IPS DF 6.9 (cell line): ENCODE results near the gene SLC22A16.

Source experiments
- DNase-seq: peaks from one replicate; pipeline ENCODE4 v3.0.0-alpha.2; 2013; ENCODE audit warnings: low read depth, low spot score
- H3K27ac ChIP-seq: one replicate; pipeline ENCODE4 v1.5.1; 2013; ENCODE audit warnings: low read length, control low read depth
- H3K27me3 ChIP-seq: 2 replicates; pipeline ENCODE4 v1.6.1; 2013; ENCODE audit warnings: mild to moderate bottlenecking, low read length; ENCODE audit not compliant: control insufficient read depth, insufficient read depth
- H3K36me3 ChIP-seq: 2 replicates; pipeline ENCODE4 v1.6.1; 2013; ENCODE audit warnings: low read length; ENCODE audit not compliant: control insufficient read depth, insufficient read depth
- H3K4me1 ChIP-seq: 2 replicates; pipeline ENCODE4 v1.6.1; 2013; ENCODE audit warnings: low read length; ENCODE audit not compliant: control insufficient read depth, insufficient read depth
- H3K4me3 ChIP-seq: 2 replicates; pipeline ENCODE4 v1.5.1; 2013; ENCODE audit warnings: mild to moderate bottlenecking, low read length
- H3K9me3 ChIP-seq: 2 replicates; pipeline ENCODE4 v1.6.1; 2013; ENCODE audit warnings: low read length, inconsistent platforms; ENCODE audit not compliant: control insufficient read depth, insufficient read depth
- WGBS: extraction: QIAGEN DNeasy Blood & Tissue Kit; methylation state at CpG from one replicate; pipeline ENCODE4 v1.1.7; 2013; ENCODE audit warnings: mixed read lengths, missing lambda C conversion rate; ENCODE audit not compliant: insufficient read length, insufficient coverage; 5-methylcytosine and 5-hydroxymethylcytosine counted together

The SLC22A16 gene

DNA sequence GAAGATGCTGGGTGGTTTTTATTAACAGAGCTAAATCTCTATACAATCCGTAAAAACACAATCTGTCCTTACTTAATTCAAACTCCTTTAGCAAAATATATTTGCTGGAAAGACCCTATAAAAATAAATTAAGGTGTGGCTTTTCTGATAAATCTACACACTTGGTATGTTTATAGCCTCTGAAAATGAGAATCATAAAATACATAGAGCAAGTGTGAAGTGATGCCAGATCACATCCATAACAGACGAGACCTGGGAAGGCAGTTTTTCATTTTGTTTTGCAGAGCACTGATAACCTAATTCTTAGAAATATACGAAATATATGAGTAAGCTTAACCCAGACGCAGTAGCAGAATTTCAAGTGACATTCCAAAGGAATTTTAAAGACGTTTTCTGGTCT, 50.6 kb downstream of the SLC22A16 start:
- WGBS: no CpG with 5 or more reads among the region's 5 CpGs
- Histone ChIP-seq H3K27me3 (no peaks in the 10 kb centered on the region), H3K27ac (no peak overlapping the region), H3K9me3 (no peaks in the 10 kb centered on the region), H3K4me1 (0 out of 2 replicates have a peak, but pooled peaks cover 3% of the 10 kb centered on the region), H3K4me3 (no peak overlapping the region), H3K36me3 (no peaks in the 10 kb centered on the region)
- no peak for DNase-seq

DNA sequence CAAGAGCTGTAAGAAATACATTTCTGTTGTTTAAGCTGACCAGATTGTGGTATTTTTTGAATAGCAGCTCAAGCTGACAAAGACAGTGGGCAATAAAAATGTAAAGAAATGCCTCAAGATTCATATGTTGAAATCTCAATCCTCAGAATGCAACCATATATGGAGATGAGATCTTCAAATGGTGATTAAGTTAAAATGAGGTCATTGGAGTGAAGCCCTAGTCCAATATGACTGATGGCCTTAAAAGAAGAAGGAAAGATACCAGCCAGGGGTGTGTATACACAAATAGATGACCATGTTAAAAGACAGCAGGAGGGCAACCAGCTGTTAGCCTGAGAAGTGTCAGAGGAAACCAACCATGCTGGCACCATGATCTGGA, 54.0 kb downstream of the SLC22A16 start:
- H3K27me3 ChIP-seq: no peaks in the 10 kb centered on the region
- H3K4me3 ChIP-seq: no peak overlapping the region
- no peak overlapping the region for H3K27ac ChIP-seq
- no peaks in the 10 kb centered on the region for H3K4me1 ChIP-seq
- DNase-seq: no peak
- no peaks in the 10 kb centered on the region for H3K36me3 ChIP-seq
- H3K9me3 ChIP-seq: no peaks in the 10 kb centered on the region

DNA sequence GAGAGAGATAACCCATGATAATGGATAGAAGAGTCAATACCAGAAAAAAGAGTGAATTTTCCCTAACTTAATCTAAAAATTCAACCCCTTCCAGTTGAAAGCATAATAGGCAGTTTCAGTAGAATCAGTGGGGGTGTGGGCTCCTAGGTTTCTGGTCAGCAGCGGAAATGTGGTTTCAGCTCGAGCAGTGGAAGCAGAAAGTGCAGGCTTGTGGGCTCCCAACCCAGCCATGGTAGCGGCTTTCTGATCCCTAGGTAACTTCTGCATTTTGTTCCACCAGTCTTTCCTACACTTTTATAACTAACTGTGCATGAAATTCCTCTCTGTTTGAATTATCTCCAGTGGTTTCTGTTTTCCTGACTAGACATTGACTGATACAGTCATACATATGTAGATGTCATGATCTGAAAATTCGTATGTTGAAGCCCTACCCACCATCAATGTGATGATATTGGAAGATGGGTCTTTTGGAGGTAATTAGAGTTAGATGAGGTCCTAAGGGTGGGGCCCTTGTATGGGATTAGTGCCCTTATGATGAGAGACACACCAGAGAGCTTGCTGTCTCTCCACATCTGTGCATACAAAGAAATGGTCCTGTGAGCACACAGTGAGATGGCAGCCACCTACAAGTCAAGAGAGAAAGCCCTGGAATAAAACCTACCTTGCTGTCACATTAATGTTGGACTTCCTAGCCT, 54.5 kb downstream of the SLC22A16 start:
- Histone ChIP-seq H3K4me1 (no peaks in the 10 kb centered on the region), H3K27ac (no peak overlapping the region)
- no CpG with 5 or more reads among the region's 4 CpGs for WGBS

DNA sequence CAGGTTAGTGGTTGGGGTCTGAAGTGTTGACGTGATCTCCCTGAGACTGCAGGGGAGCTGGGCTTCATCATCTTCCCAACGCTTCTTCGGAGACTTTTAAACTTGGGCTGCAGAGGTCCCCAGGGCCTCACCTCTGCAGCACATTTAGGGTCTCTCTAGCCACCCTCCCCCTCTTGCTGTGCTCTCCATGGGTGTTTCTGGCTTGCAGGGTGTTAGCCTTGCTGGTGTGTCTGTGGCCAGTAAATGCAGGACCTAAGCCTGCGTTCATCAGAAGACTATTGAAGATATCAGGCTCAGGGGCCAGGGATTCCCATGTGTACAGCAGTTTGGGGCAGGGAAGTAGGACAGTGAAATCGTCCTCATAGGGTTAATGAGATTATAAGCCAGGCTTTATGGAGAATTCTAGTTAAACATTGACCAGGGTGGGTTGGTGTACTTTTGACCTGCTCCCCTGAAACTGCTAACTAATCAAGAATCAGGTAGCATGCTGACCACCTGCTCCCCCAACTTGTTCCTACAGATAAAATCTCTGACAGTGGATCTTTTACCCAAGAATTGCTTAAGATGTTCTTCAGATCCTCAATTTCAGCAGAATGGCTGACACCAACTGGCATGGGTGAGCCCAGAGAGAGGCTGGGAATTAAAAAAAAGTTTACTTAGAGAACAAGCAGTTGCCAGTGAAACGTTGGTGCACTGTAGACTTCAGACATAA, 57.2 kb downstream of the SLC22A16 start:
- H3K4me1 ChIP-seq: no peaks in the 10 kb centered on the region
- H3K9me3 ChIP-seq: no peaks in the 10 kb centered on the region
- WGBS: no CpG with 5 or more reads among the region's 6 CpGs
- no peaks in the 10 kb centered on the region for H3K36me3 ChIP-seq
- no peaks in the 10 kb centered on the region for H3K27me3 ChIP-seq
- no peak overlapping the region for H3K27ac ChIP-seq
- no peak overlapping the region for H3K4me3 ChIP-seq
- DNase-seq: no peak

More for the DNA sequence above, 54.5 kb downstream of the SLC22A16 start:
- Histone ChIP-seq H3K36me3 (no peaks in the 10 kb centered on the region), H3K9me3 (no peaks in the 10 kb centered on the region), H3K4me3 (no peak overlapping the region), H3K27me3 (no peaks in the 10 kb centered on the region)
- DNase-seq: no peak

DNA sequence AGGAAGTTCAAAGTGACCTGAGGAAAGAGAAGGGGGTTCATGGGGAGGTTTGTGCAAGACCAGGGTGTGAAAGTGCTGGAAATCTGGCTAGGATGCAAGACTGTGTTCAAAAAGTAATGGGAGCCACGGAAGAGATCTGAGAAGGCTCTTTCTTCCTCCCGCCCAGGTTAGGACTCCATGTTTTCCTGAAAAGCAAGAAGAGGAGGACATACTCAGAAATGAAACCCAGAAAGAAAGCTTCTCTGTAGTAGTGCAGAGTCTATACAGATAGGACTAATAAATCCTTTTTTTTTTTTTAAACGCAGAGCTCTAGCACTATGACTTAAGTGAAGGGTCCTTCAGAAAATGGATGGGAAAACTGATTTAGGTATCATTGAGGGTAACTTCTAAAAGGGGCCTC, 57.8 kb downstream of the SLC22A16 start:
- no peak overlapping the region for H3K27ac ChIP-seq
- H3K9me3 ChIP-seq: no peaks in the 10 kb centered on the region
- no peak for DNase-seq
- H3K4me3 ChIP-seq: no peak overlapping the region
- no peaks in the 10 kb centered on the region for H3K27me3 ChIP-seq
- H3K4me1 ChIP-seq: no peaks in the 10 kb centered on the region
- no peaks in the 10 kb centered on the region for H3K36me3 ChIP-seq
- WGBS: no CpG with 5 or more reads among the region's 3 CpGs

DNA sequence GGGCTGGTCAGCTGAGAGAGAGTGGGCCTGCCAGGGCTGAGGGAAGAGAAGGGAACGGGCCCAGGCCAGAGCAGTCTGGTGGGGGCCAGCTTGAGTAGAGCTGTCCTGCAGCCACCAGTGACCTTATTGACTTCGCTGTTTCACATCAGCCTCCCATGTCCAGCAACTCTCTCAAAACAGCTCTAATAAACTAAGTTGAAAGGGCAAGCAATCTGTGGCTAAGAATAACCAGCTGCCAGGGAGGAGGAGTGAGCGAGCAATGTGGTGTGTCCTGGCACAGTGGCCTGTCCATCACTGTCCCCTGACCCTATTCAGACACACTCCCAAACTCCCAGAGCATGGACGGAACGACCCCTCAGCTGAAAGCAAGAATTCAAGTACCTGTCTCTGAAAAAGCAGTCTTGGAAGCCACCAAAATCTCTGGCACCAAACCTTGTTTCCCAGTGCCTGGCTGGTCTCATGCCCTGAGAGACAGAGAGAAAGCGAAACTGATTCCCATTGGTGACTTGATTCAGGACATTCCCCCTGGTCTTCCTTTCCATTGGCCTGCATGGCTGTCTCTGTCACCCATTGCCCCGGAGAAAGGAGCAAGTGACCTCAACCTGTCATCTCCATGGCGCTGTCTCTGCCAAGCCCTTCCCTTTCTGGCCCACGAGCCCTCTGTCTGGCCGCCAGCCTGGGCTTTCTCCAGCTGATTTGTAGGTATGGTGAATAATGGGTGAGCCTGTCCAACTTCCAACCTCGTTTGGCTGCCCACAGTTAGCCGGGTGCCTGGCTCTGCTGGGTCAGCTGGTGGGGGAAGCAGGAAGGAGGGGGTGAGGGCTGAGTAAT, 61.1 kb downstream of the SLC22A16 start, which contains the start of gene DDO:
Gene DDO (minus strand): TSS at position 490 of the 831 bp plus-strand sequence. CDS start 2,113 bp downstream, outside the sequence.
- no peaks in the 10 kb centered on the region for H3K4me1 ChIP-seq
- no peaks in the 10 kb centered on the region for H3K27me3 ChIP-seq
- WGBS: no CpG with 5 or more reads among the region's 12 CpGs
- H3K9me3 ChIP-seq: no peaks in the 10 kb centered on the region
- no peaks in the 10 kb centered on the region for H3K36me3 ChIP-seq
- H3K4me3 ChIP-seq: no peak within 1 kb of the TSS
- H3K27ac ChIP-seq: no peak within 1 kb of the TSS
- DNase-seq: no peak

DNA sequence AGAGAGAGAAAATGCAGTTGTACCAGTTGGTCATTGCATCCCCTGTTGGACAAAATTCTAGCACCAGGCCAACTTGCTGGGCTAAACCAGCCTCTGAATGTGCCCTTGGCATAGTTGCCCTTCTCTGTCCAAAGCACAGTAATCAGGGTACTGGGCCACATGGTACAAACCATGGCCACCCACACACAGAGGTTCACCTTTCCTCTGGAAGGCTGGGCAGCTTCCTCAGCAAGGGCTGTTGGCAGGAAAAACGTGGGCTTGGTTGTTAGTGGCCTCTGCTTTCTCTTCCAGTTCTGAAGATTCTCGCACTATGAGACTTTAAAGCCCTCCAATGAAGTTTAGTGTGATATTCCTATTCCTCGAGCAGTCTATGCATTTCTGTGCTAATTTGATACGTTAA, 61.7 kb downstream of the SLC22A16 start:
- H3K4me1 ChIP-seq: no peaks in the 10 kb centered on the region
- H3K4me3 ChIP-seq: no peak overlapping the region
- H3K27me3 ChIP-seq: no peaks in the 10 kb centered on the region
- no peak overlapping the region for H3K27ac ChIP-seq
- no CpG with 5 or more reads among the region's 4 CpGs for WGBS
- DNase-seq: no peak
- H3K9me3 ChIP-seq: no peaks in the 10 kb centered on the region
- H3K36me3 ChIP-seq: no peaks in the 10 kb centered on the region

DNA sequence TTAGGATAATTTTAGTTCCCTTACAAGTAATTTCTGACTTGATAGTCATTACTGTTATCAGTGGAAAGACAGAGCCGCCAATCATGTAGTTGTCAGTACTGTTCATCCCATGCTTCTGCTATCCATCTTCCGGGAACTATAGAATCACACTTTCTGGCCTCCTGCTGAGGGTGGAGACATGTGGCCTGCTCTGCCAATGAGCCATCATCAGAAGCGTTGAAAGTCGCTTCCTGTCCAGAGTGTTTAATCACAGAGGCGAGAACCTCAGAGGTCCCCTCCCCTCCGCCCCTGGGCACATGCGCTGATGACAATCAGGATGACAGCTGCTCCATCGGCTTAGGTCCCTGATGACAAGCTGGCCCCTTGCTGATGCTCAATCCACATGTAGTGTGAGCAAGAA, 64.1 kb downstream of the SLC22A16 start:
- no CpG with 5 or more reads among the region's 8 CpGs for WGBS
- H3K36me3 ChIP-seq: no peaks in the 10 kb centered on the region
- H3K4me3 ChIP-seq: no peak overlapping the region
- DNase-seq: no peak
- H3K27me3 ChIP-seq: no peaks in the 10 kb centered on the region
- no peaks in the 10 kb centered on the region for H3K9me3 ChIP-seq
- H3K4me1 ChIP-seq: no peaks in the 10 kb centered on the region
- no peak overlapping the region for H3K27ac ChIP-seq

DNA sequence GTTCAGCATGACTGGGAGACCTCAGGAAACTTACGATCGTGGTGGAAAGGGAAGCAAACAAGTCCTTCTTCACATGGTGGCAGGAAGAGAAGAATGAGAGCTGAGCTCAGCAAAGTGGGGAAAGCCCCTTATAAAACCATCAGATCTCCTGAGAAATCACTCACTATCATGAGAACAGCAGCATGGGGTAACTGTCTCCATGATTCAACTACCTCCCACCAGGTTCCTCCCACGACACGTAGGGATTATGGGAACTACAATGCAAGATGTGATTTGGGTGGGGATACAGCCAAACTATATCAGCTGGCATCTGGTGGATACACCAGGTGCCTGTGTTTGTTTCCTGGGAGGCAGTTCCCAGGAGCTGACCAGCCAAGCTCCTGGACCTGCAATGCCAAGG, 65.9 kb downstream of the SLC22A16 start:
- H3K4me1 ChIP-seq: no peaks in the 10 kb centered on the region
- no peaks in the 10 kb centered on the region for H3K9me3 ChIP-seq
- no peak for DNase-seq
- H3K27me3 ChIP-seq: no peaks in the 10 kb centered on the region
- no peaks in the 10 kb centered on the region; the same call in 1 of the 2 replicates for H3K36me3 ChIP-seq
- H3K27ac ChIP-seq: no peak overlapping the region
- no peak overlapping the region for H3K4me3 ChIP-seq
- no CpG with 5 or more reads among the region's 4 CpGs for WGBS

DNA sequence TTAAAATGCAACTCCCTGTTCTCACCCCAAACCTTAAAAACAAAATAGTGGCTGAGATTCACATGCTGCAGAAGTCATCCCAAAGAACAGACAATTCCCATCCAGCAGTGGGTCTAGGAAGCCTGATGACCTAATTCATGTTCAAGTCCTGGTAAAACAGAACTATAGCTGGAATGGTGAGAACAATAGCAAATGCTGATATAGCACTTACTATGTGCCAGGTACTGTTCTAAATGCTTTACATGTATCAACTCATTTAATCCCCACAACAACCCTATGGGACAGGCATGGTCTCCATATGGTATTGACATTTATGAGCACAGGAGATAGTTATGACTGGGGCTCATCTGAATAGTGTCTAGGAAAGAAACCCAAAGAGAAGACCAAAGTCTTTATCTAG, 66.6 kb downstream of the SLC22A16 start:
- H3K4me3 ChIP-seq: no peak overlapping the region
- no peaks in the 10 kb centered on the region; the same call in 1 of the 2 replicates for H3K36me3 ChIP-seq
- no peak overlapping the region for H3K27ac ChIP-seq
- no peak for DNase-seq
- H3K4me1 ChIP-seq: no peaks in the 10 kb centered on the region
- H3K27me3 ChIP-seq: no peaks in the 10 kb centered on the region
- H3K9me3 ChIP-seq: no peaks in the 10 kb centered on the region
